HFFc6 (cell line): Measurements from ENCODE around the gene CILP. TPM values are rescaled to one million over a fixed set of nuclear protein-coding genes. Genes with fewer than 3 reads are reported as not detected.
"Not testable (repeated sequence)": the region's sequence is repeated elsewhere in the genome, so short reads cannot be mapped to it uniquely, and the experiment has no call there.

ENCODE experiments used
- DNase-seq: peaks from one replicate; pipeline ENCODE4 v3.0.0-alpha.2; 2018
- H3K27ac Mint-ChIP-seq: 2 replicates; pipeline ENCODE4 v1.8.0; 2020; ENCODE audit warnings: mild to moderate bottlenecking, mixed read lengths
- H3K27me3 Mint-ChIP-seq: 2 replicates; pipeline ENCODE4 v1.8.0; 2021; ENCODE audit warnings: mild to moderate bottlenecking, moderate library complexity, mixed read lengths; ENCODE audit not compliant: insufficient read depth
- H3K36me3 Mint-ChIP-seq: 2 replicates; pipeline ENCODE4 v1.8.0; 2021; ENCODE audit warnings: low read depth, mixed read lengths
- H3K4me1 Mint-ChIP-seq: 2 replicates; pipeline ENCODE4 v1.8.0; 2020; ENCODE audit warnings: low read depth, mixed read lengths
- H3K4me3 Mint-ChIP-seq: 2 replicates; pipeline ENCODE4 v1.8.0; 2020; ENCODE audit warnings: mild to moderate bottlenecking, moderate library complexity, mixed read lengths
- H3K9me3 Mint-ChIP-seq: 2 replicates; pipeline ENCODE4 v1.8.0; 2020; ENCODE audit warnings: mild to moderate bottlenecking, mixed read lengths
- CTCF ChIP-seq: fragments of 200-600 bp; sonication (generic); IDR thresholded peaks from 2 replicates; pipeline ENCODE4 v1.5.0; 2021; ENCODE audit warnings: antibody characterized with exemption, mild to moderate bottlenecking
- total RNA-seq, 6 experiments: library from RNA; stranded (reverse); fragmentation: NEBNext Ultra II Directional; extraction: Animal tissue kit (Norgen Biotek cat#: 25700); gene quantifications; 2 replicates in 1 of 6; 3 replicates in 5 of 6; pipeline ENCODE4 v1.2.3, GENCODE V29; 2021

CILP gene
- total RNA-seq, 6 experiments from 2014 or later = 0.05 TPM; not detected in 5

- Mint-ChIP-seq H3K27ac (no peak overlapping the region), H3K9me3 (no peaks in the 10 kb centered on the region), H3K27me3 (peaks cover 14% of the 10 kb centered on the region), H3K36me3 (no peaks in the 10 kb centered on the region), H3K4me3 (no peak overlapping the region), H3K4me1 (0 out of 2 replicates have a peak, but pooled peaks cover 4% of the 10 kb centered on the region)
- TF ChIP-seq CTCF = no peak
- peak; percentile 24 for DNase-seq
These were observed 19.3 kb downstream of the CILP start for GRCh38 chr15:65192016-65192415.

- H3K27me3 Mint-ChIP-seq = peaks cover 7% of the 10 kb centered on the region
- H3K4me3 Mint-ChIP-seq = no peak overlapping the region
- peaks cover 11% of the 10 kb centered on the region for H3K4me1 Mint-ChIP-seq
- TF ChIP-seq CTCF = peak; percentile 79
- peaks cover 2% of the 10 kb centered on the region for H3K36me3 Mint-ChIP-seq
- H3K9me3 Mint-ChIP-seq = no peaks in the 10 kb centered on the region
- peak; percentile 42 for DNase-seq
- H3K27ac Mint-ChIP-seq = no peak overlapping the region
These were observed 22.1 kb downstream of the CILP start for GRCh38 chr15:65189102-65189740.

GRCh38 chr15:65188472-65188871, 22.8 kb downstream of the CILP start:
- peaks cover 14% of the 10 kb centered on the region for H3K4me1 Mint-ChIP-seq
- H3K9me3 Mint-ChIP-seq, H3K27ac Mint-ChIP-seq, H3K4me3 Mint-ChIP-seq, DNase-seq, H3K27me3 Mint-ChIP-seq, H3K36me3 Mint-ChIP-seq: not testable (repeated sequence)

- H3K27me3 Mint-ChIP-seq = peaks cover 1% of the 10 kb centered on the region; the same call in 1 of the 2 replicates
- peaks cover 24% of the 10 kb centered on the region for H3K4me1 Mint-ChIP-seq
- DNase-seq = peak; percentile 77
- no peak for TF ChIP-seq CTCF
- H3K9me3 Mint-ChIP-seq = no peaks in the 10 kb centered on the region
- peak within 1 kb of the TSS; percentile 95 for H3K27ac Mint-ChIP-seq
- H3K36me3 Mint-ChIP-seq = peaks cover 6% of the 10 kb centered on the region
- H3K4me3 Mint-ChIP-seq = peak within 1 kb of the TSS; percentile 99
These were observed 26.2 kb downstream of the CILP start, which contains the start of gene CLPX for GRCh38 chr15:65184868-65185717. TSS of gene CLPX (minus strand) at chr15:65185342. CDS start at chr15:65185153, 189 bp downstream.

- DNase-seq = peak; percentile 57
- peaks cover 6% of the 10 kb centered on the region for H3K36me3 Mint-ChIP-seq
- H3K27me3 Mint-ChIP-seq = peaks cover 1% of the 10 kb centered on the region; the same call in 1 of the 2 replicates
- H3K27ac Mint-ChIP-seq = peak overlapping the region; percentile 95
- no peaks in the 10 kb centered on the region for H3K9me3 Mint-ChIP-seq
- TF ChIP-seq CTCF = no peak
- H3K4me3 Mint-ChIP-seq = peak overlapping the region; percentile 99
- peaks cover 24% of the 10 kb centered on the region for H3K4me1 Mint-ChIP-seq
These were observed 26.9 kb downstream of the CILP start for GRCh38 chr15:65184305-65184867.

GRCh38 chr15:65183865-65184159, 27.5 kb downstream of the CILP start:
- peaks cover 1% of the 10 kb centered on the region; the same call in 1 of the 2 replicates for H3K27me3 Mint-ChIP-seq
- no peaks in the 10 kb centered on the region for H3K9me3 Mint-ChIP-seq
- H3K27ac Mint-ChIP-seq = peak overlapping the region; percentile 95
- H3K4me3 Mint-ChIP-seq = peak overlapping the region; percentile 99
- H3K4me1 Mint-ChIP-seq = peaks cover 20% of the 10 kb centered on the region
- H3K36me3 Mint-ChIP-seq = peaks cover 6% of the 10 kb centered on the region
- no peak for DNase-seq
- no peak for TF ChIP-seq CTCF
